ENCODE data around the gene DNM3. TPM values are rescaled to one million over a fixed set of nuclear protein-coding genes. Genes with fewer than 3 reads are reported as not detected.

Gene DNM3
- total RNA-seq, 1 experiment from 2014 or later = 1.2 TPM

GRCh38 chr1:171948511-171948910, 107.2 kb downstream of the DNM3 start:
- Mint-ChIP-seq H3K36me3 (ENCODE audit: insufficient read depth, unreplicated experiment) (no peaks in the 10 kb centered on the region), H3K27me3 (ENCODE audit: unreplicated experiment) (no peaks in the 10 kb centered on the region), H3K4me1 (ENCODE audit: low read depth, unreplicated experiment) (peaks cover 9% of the 10 kb centered on the region), H3K27ac (ENCODE audit: unreplicated experiment) (no peak overlapping the region), H3K4me3 (ENCODE audit: low read depth, unreplicated experiment) (no peak overlapping the region), H3K9me3 (ENCODE audit: low read depth, unreplicated experiment) (peaks cover 8% of the 10 kb centered on the region)
- BruUV-seq (replicated peaks) = no TSS peak
- CTCF ChIA-PET = no interaction called here
- TF ChIP-seq, protein P1, sequence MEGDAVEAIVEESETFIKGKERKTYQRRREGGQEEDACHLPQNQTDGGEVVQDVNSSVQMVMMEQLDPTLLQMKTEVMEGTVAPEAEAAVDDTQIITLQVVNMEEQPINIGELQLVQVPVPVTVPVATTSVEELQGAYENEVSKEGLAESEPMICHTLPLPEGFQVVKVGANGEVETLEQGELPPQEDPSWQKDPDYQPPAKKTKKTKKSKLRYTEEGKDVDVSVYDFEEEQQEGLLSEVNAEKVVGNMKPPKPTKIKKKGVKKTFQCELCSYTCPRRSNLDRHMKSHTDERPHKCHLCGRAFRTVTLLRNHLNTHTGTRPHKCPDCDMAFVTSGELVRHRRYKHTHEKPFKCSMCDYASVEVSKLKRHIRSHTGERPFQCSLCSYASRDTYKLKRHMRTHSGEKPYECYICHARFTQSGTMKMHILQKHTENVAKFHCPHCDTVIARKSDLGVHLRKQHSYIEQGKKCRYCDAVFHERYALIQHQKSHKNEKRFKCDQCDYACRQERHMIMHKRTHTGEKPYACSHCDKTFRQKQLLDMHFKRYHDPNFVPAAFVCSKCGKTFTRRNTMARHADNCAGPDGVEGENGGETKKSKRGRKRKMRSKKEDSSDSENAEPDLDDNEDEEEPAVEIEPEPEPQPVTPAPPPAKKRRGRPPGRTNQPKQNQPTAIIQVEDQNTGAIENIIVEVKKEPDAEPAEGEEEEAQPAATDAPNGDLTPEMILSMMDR (IDR thresholded peaks at IDR 0.05; ENCODE audit: unreplicated experiment) = no peak
- DNase-seq = no peak
- intact Hi-C loops (cut with micrococcal nuclease; ENCODE audit: unreplicated experiment) = no loop called here

DNA sequence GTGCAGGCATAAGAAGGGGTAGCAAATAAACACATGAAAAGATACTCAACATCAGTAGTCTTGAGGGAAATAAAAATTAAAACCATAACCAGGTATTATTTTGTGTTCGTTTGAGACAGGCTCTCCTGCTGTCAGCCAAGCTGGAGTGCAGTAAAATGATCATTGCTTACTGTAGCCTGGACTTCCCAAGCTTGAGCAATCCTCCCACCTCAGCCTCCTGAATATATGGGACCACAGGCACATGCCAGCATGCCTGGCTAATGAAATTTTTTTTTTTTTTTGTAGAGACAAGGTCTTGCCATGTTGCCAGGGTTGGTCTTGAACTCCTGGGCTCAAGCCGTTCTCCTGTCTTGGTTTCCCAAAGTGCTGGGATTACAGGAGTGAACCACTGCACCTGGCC, 108.0 kb downstream of the DNM3 start:
- DNase-seq = no peak
- H3K27me3 Mint-ChIP-seq (ENCODE audit: unreplicated experiment) = no peaks in the 10 kb centered on the region
- no TSS peak for BruUV-seq (replicated peaks)
- no peak overlapping the region for H3K4me3 Mint-ChIP-seq (ENCODE audit: low read depth, unreplicated experiment)
- H3K36me3 Mint-ChIP-seq (ENCODE audit: insufficient read depth, unreplicated experiment) = no peaks in the 10 kb centered on the region
- CTCF ChIA-PET = no interaction called here
- intact Hi-C loops (cut with micrococcal nuclease; ENCODE audit: unreplicated experiment) = no loop called here
- TF ChIP-seq, protein P1 (IDR thresholded peaks at IDR 0.05; ENCODE audit: unreplicated experiment) = no peak
- H3K4me1 Mint-ChIP-seq (ENCODE audit: low read depth, unreplicated experiment) = peaks cover 9% of the 10 kb centered on the region
- H3K27ac Mint-ChIP-seq (ENCODE audit: unreplicated experiment) = no peak overlapping the region
- H3K9me3 Mint-ChIP-seq (ENCODE audit: low read depth, unreplicated experiment) = peaks cover 8% of the 10 kb centered on the region

- no peaks in the 10 kb centered on the region for H3K36me3 Mint-ChIP-seq (ENCODE audit: insufficient read depth, unreplicated experiment)
- TF ChIP-seq, protein P1 (IDR thresholded peaks at IDR 0.05; ENCODE audit: unreplicated experiment) = no peak
- CTCF ChIA-PET = no interaction called here
- H3K4me1 Mint-ChIP-seq (ENCODE audit: low read depth, unreplicated experiment) = no peaks in the 10 kb centered on the region
- peaks cover 8% of the 10 kb centered on the region for H3K9me3 Mint-ChIP-seq (ENCODE audit: low read depth, unreplicated experiment)
- no peak overlapping the region for H3K4me3 Mint-ChIP-seq (ENCODE audit: low read depth, unreplicated experiment)
- intact Hi-C loops (cut with micrococcal nuclease; ENCODE audit: unreplicated experiment) = no loop called here
- BruUV-seq (replicated peaks) = no TSS peak
- DNase-seq = no peak
- no peaks in the 10 kb centered on the region for H3K27me3 Mint-ChIP-seq (ENCODE audit: unreplicated experiment)
- H3K27ac Mint-ChIP-seq (ENCODE audit: unreplicated experiment) = no peak overlapping the region
Observed at GRCh38 chr1:171953835-171954234, 112.5 kb downstream of the DNM3 start.

- BruUV-seq (replicated peaks) = no TSS peak
- intact Hi-C loops (cut with micrococcal nuclease; ENCODE audit: unreplicated experiment) = no loop called here
- no peaks in the 10 kb centered on the region for H3K36me3 Mint-ChIP-seq (ENCODE audit: insufficient read depth, unreplicated experiment)
- CTCF ChIA-PET = no interaction called here
- H3K4me1 Mint-ChIP-seq (ENCODE audit: low read depth, unreplicated experiment) = no peaks in the 10 kb centered on the region
- no peaks in the 10 kb centered on the region for H3K27me3 Mint-ChIP-seq (ENCODE audit: unreplicated experiment)
- no peak overlapping the region for H3K27ac Mint-ChIP-seq (ENCODE audit: unreplicated experiment)
- TF ChIP-seq, protein P1 (IDR thresholded peaks at IDR 0.05; ENCODE audit: unreplicated experiment) = no peak
- H3K4me3 Mint-ChIP-seq (ENCODE audit: low read depth, unreplicated experiment) = no peak overlapping the region
- peaks cover 8% of the 10 kb centered on the region for H3K9me3 Mint-ChIP-seq (ENCODE audit: low read depth, unreplicated experiment)
- DNase-seq = no peak
Observed at GRCh38 chr1:171954361-171954760, 113.1 kb downstream of the DNM3 start.
